Stimulated activated CD4-positive, alpha-beta T cell treated with anti-CD3 and anti-CD28 coated beads, Interleukin-1b, Interleukin-23, amount 100 ng/mL, for 1 hour (primary cell): ENCODE results near the gene TSPAN18.

Experiments used
- DNase-seq, 2 donors: peaks; one replicate each; pipeline ENCODE4 v3.0.0-alpha.2; 2020; ENCODE audit warnings: low read depth in 2 of 2

Gene TSPAN18

DNA sequence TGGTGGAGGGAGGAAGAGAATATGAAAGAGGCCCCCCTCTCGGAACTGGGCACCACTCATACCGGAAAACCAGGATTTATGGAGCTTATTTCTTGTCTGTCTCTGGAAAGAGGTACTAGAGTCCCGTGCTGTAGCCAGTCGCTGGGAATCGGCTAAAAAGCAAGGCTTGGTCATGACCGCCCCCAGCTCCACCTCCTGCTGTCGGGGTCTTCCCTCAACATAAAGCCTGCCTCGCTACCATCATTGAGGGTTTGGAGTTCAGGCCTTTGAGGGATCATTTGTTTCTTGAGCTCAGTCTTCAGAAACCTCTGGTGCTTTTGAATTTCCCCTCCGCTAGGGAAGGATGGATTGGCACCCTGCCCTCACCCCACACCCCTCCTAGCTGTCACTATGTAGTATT lies 97.1 kb downstream of the TSPAN18 start:
- no peak for DNase-seq

GRCh38 chr11:44824300-44824704 lies 97.5 kb downstream of the TSPAN18 start:
- no peak for DNase-seq

DNA sequence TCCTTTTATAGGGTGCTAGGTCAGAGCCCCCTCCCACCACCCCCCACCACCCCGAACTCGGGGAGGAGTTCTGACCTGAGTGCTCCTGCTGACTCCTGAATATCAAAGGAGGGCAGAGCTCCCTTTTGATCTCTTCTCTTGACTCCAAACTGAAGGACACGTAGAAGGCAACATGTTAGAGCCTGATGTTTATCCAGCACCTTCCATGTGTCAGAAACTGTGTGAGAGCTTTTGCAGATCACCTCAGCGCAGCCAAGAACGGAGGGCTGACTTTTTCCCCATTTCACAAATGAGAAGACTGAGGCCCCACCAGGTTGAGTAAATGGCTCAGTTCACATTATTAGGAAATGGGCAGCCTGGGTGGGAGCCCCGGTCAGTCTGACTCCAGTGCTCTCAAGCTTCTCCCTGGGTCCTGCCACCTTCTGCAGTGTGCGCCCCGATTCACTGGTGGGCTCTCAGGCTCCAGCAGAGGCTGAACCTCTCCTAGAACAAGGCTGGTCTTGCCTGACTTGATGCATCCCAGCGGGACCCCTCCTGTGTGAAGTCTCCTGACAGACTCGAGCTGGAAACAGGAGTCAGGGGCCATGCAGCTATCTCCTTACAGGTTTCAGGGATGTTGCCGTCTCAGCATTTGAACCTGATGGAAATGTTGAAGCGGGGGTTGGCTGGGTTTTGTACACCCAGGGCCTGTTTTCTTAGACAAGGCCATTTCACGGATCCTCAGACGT lies 98.5 kb downstream of the TSPAN18 start:
- no peak for DNase-seq

DNA sequence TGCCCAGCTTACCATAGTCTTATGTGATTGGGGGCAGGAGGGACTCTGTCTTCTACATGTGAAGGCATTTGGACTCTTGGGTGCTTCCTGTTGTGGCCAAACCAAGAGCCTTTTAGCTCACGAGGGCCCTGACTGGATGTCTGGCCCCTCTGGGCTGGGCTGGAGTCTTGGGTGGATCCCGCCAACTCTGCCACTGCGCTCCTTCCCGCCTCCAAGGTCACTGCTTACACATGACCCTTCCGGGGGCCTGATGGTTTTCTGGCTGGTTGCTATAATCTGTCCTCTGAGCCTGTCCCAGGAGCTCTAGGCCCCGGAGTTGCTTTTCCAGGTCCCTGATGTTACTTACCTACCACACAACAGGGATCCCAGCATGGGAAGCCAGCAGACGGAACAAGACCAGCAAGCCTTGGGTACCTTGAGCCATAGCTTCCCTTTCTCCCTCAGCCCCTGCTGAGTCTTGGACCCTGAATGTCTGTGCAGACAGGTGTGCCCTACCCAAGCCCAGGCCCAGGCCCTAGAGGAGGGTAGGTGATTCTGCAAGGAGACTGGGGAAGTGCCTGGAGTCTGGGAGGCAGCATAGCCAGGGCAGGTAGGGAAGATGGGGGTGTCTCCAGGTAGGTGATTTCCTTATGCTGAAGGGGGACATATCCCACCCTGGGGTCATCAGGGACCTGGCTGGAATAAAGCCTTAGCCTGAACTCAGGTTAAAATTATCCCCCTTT lies 100.3 kb downstream of the TSPAN18 start:
- DNase-seq = no peak

GRCh38 chr11:44828296-44828695 lies 101.5 kb downstream of the TSPAN18 start:
- no peak for DNase-seq

- DNase-seq = no peak
These were observed 103.1 kb downstream of the TSPAN18 start for GRCh38 chr11:44829838-44830237.

GRCh38 chr11:44831605-44832394 lies 105.0 kb downstream of the TSPAN18 start:
- no peak for DNase-seq

GRCh38 chr11:44832452-44832851 lies 105.7 kb downstream of the TSPAN18 start:
- DNase-seq = no peak

DNA sequence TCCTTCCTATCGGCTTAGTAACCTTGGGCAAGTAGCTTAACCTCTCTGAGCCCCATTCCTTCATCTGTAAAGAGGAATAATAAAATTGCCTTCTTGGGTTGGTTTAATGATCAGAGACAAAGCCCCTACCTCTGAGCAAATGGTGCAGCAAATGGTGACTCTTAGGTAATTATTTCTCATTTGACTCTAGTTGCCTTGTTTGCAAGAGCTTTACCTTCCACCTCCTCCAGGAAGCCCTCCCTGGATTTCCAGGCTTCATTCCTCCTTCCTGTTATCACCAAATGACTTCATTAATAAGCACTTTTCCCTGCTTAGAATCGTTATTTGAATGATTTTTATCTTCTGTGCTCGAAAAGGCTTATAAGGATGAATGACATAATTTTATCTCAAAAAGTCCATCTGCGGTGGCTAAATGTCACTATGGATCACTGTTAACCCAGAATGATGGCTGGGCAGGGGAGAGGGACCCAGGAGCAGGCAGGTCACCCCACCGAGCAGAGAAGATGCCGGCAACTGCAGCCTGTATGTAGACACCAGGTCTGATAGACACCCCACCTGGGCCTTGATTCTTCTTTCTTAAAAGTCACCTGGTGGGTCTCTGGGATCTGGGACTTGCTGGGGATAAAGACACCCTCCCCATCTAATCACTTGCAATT lies 106.6 kb downstream of the TSPAN18 start:
- no peak for DNase-seq

DNA sequence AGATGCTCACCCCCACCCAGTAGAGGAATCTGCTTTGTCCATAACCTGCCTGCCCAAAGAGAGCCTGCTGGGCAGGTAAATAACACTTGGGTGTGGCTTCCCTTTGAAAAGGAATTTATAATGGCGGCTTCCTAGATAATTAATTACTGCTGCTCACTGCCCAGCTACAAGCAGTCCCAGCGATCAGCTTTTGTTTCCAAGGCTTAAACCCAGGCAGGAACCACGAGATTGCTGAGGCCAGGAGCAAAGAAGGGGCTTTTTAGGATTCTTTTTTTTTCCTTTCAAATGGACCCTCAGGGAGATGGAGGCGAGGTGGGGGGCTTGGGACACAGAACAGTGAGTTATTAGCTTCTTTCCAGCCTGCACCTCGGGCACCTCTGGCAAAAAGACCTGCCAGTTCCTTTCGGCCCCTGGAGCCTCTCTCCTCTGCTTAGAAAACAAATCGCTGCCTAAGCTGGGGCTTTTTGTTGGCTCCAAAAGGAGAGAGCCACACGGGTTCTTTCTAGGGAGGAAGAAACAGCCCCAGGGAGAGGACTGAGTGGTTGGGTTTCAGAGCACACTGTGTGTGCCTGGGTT lies 107.2 kb downstream of the TSPAN18 start:
- DNase-seq = no peak

DNA sequence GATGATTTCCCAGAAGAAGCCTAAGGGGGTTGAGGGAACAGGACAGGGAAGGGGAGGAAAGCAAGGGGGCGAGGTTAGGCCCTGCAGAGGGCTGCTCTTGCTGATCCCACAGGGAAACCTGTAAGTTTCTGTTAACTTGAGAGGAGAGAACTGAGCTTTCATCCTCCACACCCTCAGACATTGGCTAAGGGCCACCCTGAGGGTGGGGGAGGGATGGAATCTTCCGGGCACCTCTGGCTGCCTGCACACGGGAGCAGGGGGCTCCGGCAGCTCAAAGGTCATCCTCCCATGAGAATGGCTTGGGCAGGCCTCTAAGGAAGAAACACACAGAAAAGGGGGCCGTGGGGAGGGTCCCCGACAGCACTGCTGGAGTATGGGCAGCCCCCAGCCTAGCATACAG lies 108.1 kb downstream of the TSPAN18 start:
- DNase-seq = no peak

GRCh38 chr11:44835296-44835695 lies 108.5 kb downstream of the TSPAN18 start:
- DNase-seq = no peak

- no peak for DNase-seq
These were observed 109.2 kb downstream of the TSPAN18 start for GRCh38 chr11:44835938-44836337.

DNA sequence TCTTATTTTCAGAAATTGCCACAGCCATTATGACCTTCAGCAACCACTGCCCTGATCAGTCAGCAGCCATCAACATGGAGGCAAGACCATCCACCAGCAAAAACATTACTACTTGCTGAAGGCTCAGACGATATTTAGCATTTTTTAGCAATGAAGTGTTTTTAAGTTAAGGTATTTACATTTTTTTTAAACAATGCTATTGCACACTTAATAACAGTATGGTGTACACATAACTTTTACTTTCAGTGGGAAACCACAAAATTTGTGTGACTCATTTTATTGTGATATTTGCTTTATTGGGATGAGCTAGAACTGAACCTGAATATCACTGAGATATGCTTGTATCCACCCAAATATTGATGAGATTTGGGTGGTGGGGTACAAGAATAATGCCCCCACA lies 110.9 kb downstream of the TSPAN18 start:
- DNase-seq = no peak

DNA sequence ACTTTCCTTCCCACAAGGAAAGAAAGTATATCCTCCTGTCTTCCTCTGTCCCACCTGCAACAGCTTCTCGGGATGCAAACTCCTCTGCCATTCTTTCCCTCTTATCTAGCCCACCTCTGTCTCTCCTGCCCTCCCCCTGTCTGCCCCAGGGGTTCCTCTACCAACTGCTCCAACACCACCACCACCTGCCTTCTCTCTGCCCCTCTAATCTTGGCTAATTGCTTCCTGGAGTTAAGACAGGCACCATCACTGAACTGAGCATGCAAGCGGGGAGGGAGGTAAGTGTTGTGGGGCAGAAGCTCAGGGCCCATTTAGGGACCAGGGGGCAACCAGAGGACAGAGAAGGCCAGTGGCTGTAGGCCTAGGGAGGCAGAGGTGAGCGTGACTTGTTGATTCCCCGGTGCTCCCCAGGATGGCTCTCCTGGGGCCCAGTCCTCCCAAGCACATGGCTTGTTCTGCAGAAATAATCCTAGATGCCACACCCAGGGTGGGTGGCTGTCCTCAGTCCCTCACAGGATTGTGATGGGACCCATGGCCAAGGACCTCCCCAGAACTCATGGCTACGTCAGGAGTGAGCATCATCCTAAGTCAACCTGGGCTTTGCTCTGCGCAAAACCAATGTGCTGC lies 112.8 kb downstream of the TSPAN18 start:
- DNase-seq = no peak

DNA sequence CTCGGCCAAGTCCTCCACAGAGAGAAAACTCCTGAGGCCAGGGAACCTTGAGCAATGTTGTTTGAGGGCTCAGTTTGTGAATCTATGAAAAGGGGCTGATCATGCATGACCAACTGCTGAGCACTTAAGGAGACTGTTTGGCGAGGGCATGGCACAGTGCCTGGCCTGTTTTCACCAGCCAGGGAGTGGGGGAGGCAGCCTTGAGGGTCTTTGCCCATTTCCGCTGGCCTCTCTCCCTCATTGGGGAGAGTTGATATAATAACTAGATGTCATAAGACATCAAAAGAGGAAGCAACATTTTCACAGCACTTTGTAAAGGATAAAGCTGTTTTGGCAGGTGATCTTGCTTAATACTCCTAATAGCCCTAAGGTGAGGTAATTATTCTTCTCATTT lies 113.3 kb downstream of the TSPAN18 start:
- no peak for DNase-seq

- DNase-seq = no peak
These were observed 113.9 kb downstream of the TSPAN18 start for GRCh38 chr11:44840521-44841251.

GRCh38 chr11:44842220-44842619 lies 115.5 kb downstream of the TSPAN18 start:
- no peak for DNase-seq

DNA sequence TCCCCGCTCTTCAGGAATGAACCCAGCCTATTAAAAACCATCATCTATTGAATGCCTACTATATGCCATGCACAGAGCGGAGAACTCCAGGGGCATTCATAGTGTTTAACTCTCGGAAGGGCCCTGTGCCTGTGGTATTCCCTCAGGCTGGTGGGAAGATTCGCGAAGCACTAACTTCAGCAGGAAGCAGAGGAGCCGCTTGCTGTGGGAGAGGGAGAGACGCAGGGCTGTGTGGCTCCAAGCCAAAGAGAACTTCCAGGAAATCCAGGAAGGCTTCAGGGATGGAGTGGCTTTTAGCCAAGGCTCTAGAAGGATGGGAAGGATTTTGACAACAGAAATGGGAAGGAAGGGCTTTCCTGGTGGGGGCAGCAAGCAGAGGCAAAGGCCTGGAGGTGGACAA lies 120.1 kb downstream of the TSPAN18 start:
- DNase-seq = no peak

GRCh38 chr11:44847316-44847715 lies 120.6 kb downstream of the TSPAN18 start:
- DNase-seq = no peak
